Effector memory CD8-positive, alpha-beta T cell (primary cell): ENCODE results near the gene UBE2N.

Experiments
- ATAC-seq: fragments of 150-1000 bp; cut with Tn5 transposase; replicated peaks from 2 replicates; pipeline ENCODE4 v1.10.0; 2021; ENCODE audit warnings: mild to moderate bottlenecking, moderate library complexity
- DNase-seq, 3 experiments: peaks; one replicate each; pipeline ENCODE4 v3.0.0; 2021
- H3K27ac Mint-ChIP-seq, 2 donors: one replicate each; pipeline ENCODE4 v1.8.0; 2022; ENCODE audit warnings: mild to moderate bottlenecking in 2 of 2, mixed read lengths in 2 of 2, moderate library complexity in 2 of 2
- H3K27me3 Mint-ChIP-seq, 2 donors: one replicate each; pipeline ENCODE4 v1.8.0; 2022; ENCODE audit warnings: mixed read lengths in 2 of 2
- H3K36me3 Mint-ChIP-seq: one replicate; pipeline ENCODE4 v1.8.0; 2022; ENCODE audit warnings: mild to moderate bottlenecking, moderate library complexity, mixed read lengths; ENCODE audit not compliant: insufficient read depth
- H3K4me1 Mint-ChIP-seq, 2 donors: one replicate each; pipeline ENCODE4 v1.8.0; 2022; ENCODE audit warnings: low read depth in 2 of 2, mixed read lengths in 2 of 2
- H3K4me3 Mint-ChIP-seq, 2 donors: one replicate each; pipeline ENCODE4 v1.8.0; 2022; ENCODE audit warnings: mild to moderate bottlenecking in 2 of 2, mixed read lengths in 2 of 2, moderate library complexity in 2 of 2
- H3K9me3 Mint-ChIP-seq, 2 donors: one replicate each; pipeline ENCODE4 v1.8.0; 2022; ENCODE audit warnings: mixed read lengths in 2 of 2

The UBE2N gene

DNA sequence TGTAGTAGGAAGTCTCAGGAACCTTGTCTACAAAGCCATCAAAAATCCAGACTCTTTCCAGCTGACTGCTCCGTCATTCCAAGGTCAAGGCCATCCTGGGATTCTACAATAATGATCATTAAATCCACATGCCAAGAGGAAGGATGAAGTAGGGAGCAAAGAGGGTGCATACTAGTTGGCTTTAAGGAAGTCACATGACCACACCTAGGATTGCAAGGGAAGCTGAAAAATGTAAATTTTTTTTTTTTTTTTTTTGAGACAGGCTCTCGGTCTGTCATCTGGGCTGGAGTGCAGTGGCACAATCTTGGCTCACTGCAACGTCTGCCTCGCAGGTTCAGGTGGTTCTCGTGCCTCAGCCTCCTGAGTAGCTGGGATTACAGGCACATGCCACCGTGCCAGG is 18.3 kb upstream of the UBE2N start:
- no peak for ATAC-seq

DNA sequence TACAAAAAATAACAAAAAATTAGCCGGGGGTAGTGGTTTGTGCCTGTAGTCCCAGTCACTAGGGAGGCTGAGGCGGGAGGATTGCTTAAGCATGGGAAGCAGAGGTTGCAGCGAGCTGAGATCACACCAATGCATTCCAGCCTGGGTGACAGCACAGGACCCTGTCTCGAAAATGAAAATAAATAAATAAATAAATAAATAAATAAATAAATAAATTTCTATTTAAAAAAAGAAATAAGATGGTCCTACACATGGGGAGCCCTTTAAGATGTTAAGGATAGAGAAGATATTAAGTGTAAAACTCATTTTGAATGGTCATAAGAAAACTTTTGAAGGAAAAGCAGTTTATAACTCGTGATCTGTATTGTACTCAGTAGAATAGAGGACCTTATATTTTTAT is 17.4 kb upstream of the UBE2N start:
- no peak for ATAC-seq
- Mint-ChIP-seq H3K36me3 (no peaks in the 10 kb centered on the region), H3K4me3 (no peak overlapping the region), H3K27ac (no peak overlapping the region), H3K9me3 (no peaks in the 10 kb centered on the region), H3K4me1 (no peaks in the 10 kb centered on the region), H3K27me3 (peaks cover 4 to 5% of the 10 kb centered on the region in 2 donors)
- DNase-seq = no peak

More for the DNA sequence above, 18.3 kb upstream of the UBE2N start:
- H3K36me3 Mint-ChIP-seq = no peaks in the 10 kb centered on the region
- no peaks in the 10 kb centered on the region for H3K9me3 Mint-ChIP-seq
- no peaks in the 10 kb centered on the region for H3K27me3 Mint-ChIP-seq
- no peak for DNase-seq
- H3K27ac Mint-ChIP-seq = no peak overlapping the region
- H3K4me3 Mint-ChIP-seq = no peak overlapping the region
- no peaks in the 10 kb centered on the region for H3K4me1 Mint-ChIP-seq

- ATAC-seq (no peak), DNase-seq (no peak)
- no peaks in the 10 kb centered on the region for H3K4me1 Mint-ChIP-seq
- no peak overlapping the region for H3K27ac Mint-ChIP-seq
- H3K27me3 Mint-ChIP-seq = peaks cover 8 to 14% of the 10 kb centered on the region in 2 donors
- H3K4me3 Mint-ChIP-seq = no peak overlapping the region
- H3K36me3 Mint-ChIP-seq = no peaks in the 10 kb centered on the region
- H3K9me3 Mint-ChIP-seq = no peaks in the 10 kb centered on the region
These were observed 14.3 kb upstream of the UBE2N start for GRCh38 chr12:93456077-93456476.

- DNase-seq = no peak
- Mint-ChIP-seq H3K27ac (no peak overlapping the region), H3K4me3 (no peak overlapping the region), H3K4me1 (no peaks in the 10 kb centered on the region), H3K9me3 (no peaks in the 10 kb centered on the region), H3K36me3 (no peaks in the 10 kb centered on the region), H3K27me3 (peaks cover 8 to 20% of the 10 kb centered on the region in 2 donors)
- no peak for ATAC-seq
These were observed 11.9 kb upstream of the UBE2N start for GRCh38 chr12:93453633-93454032.

- DNase-seq (no peak), ATAC-seq (no peak)
- Mint-ChIP-seq H3K4me1 (no peaks in the 10 kb centered on the region), H3K27me3 (peaks cover 8 to 20% of the 10 kb centered on the region in 2 donors), H3K4me3 (no peak overlapping the region), H3K36me3 (no peaks in the 10 kb centered on the region), H3K9me3 (no peaks in the 10 kb centered on the region), H3K27ac (no peak overlapping the region)
These were observed 9.8 kb upstream of the UBE2N start for GRCh38 chr12:93451423-93452158.

GRCh38 chr12:93449277-93449676 is 7.5 kb upstream of the UBE2N start:
- H3K4me1 Mint-ChIP-seq = no peaks in the 10 kb centered on the region
- peaks cover 5 to 18% of the 10 kb centered on the region in 2 donors for H3K27me3 Mint-ChIP-seq
- no peak overlapping the region for H3K27ac Mint-ChIP-seq
- DNase-seq (no peak), ATAC-seq (no peak)
- H3K9me3 Mint-ChIP-seq = no peaks in the 10 kb centered on the region
- no peak overlapping the region for H3K4me3 Mint-ChIP-seq
- H3K36me3 Mint-ChIP-seq = no peaks in the 10 kb centered on the region

DNA sequence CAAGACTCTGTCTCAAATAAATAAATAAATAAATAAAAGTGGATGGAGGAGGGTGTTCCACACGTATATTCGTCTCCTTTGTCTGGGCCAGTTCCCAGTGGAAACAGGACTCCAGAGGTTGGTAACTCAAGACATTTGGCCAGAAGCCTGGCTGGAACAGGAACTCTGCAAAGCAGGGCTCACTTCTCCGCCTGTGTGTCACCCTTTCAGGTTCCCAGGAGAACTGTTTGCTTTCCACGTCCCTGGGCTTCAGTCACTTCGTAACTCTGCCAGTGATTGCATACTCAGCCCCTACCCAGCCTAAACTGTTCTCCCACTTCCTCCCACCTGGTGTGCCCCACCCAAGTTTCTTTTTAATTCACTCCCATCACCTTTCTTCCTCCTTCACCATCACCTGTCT is 7.0 kb upstream of the UBE2N start:
- H3K4me3 Mint-ChIP-seq = no peak overlapping the region
- no peaks in the 10 kb centered on the region for H3K36me3 Mint-ChIP-seq
- ATAC-seq (no peak), DNase-seq (no peak)
- no peak overlapping the region for H3K27ac Mint-ChIP-seq
- peaks cover 0 to 13% of the 10 kb centered on the region in 2 donors for H3K27me3 Mint-ChIP-seq
- no peaks in the 10 kb centered on the region for H3K4me1 Mint-ChIP-seq
- no peaks in the 10 kb centered on the region for H3K9me3 Mint-ChIP-seq

- DNase-seq = no peak
- Mint-ChIP-seq H3K4me3 (no peak overlapping the region), H3K36me3 (no peaks in the 10 kb centered on the region), H3K27ac (no peak overlapping the region), H3K9me3 (no peaks in the 10 kb centered on the region), H3K4me1 (peaks cover 2% of the 10 kb centered on the region in 2 donors), H3K27me3 (peaks cover 0 to 10% of the 10 kb centered on the region in 2 donors)
- no peak for ATAC-seq
These were observed 6.0 kb upstream of the UBE2N start for GRCh38 chr12:93447555-93448290.

- H3K27me3 Mint-ChIP-seq = no peaks in the 10 kb centered on the region
- H3K4me1 Mint-ChIP-seq = peaks cover 24 to 30% of the 10 kb centered on the region in 2 donors
- peak overlapping the region in 1 of 2 donors; percentile 96 for H3K27ac Mint-ChIP-seq
- peaks cover 14% of the 10 kb centered on the region for H3K36me3 Mint-ChIP-seq
- ATAC-seq (no peak), DNase-seq (no peak)
- H3K4me3 Mint-ChIP-seq = no peak overlapping the region
- no peaks in the 10 kb centered on the region for H3K9me3 Mint-ChIP-seq
These were observed 1.8 kb upstream of the UBE2N start for GRCh38 chr12:93443576-93443975.

DNA sequence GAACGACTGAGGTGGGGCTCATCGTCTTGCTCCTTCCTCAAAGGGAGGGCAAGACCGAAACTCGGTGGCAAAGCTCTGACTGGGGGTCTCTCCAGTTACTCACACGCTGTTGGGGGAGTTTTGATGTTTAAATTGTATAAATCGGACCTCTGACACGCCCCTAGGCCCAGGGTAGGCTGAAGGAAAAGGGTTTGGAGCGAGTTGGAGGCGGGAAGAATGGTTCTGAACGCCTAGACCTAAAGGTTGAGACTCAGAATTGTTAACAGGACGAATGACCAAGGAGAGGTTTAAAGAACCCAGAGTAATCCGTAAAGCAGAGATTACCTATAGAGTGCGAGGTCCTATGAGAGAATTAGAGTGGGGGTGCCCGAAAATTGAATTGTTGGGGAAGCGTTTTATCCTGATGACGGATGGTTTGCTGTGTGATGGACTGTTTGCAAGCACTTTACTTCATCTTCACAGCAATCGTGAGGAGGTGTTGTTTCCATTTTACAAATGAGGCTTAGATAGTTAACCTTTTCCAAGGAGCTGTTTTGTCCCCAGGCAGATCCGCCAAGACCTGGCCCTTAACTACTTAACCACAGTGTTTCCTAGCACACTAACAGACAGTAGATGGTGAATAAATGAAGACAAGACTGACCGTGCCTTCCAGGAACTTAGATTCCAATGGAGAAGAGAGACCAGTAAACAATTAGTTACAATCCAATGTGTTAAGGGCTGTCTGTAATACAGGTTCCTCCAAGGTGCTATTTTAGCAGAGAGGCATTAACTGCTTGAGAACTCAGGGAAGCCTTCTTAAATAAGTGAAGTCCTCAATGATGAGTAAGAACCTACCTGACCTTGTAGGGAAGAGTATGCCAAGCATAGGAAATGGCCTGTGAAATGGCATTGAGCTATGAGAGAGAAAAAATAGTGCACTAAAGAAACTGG is 929 bp upstream of the UBE2N start:
- Mint-ChIP-seq H3K36me3 (peaks cover 14% of the 10 kb centered on the region), H3K27ac (peak overlapping the region; percentile 96), H3K4me1 (peaks cover 33 to 39% of the 10 kb centered on the region in 2 donors), H3K27me3 (no peaks in the 10 kb centered on the region), H3K9me3 (no peaks in the 10 kb centered on the region), H3K4me3 (peak overlapping the region; percentile 93 to 98)
- DNase-seq = no peak
- no peak for ATAC-seq

DNA sequence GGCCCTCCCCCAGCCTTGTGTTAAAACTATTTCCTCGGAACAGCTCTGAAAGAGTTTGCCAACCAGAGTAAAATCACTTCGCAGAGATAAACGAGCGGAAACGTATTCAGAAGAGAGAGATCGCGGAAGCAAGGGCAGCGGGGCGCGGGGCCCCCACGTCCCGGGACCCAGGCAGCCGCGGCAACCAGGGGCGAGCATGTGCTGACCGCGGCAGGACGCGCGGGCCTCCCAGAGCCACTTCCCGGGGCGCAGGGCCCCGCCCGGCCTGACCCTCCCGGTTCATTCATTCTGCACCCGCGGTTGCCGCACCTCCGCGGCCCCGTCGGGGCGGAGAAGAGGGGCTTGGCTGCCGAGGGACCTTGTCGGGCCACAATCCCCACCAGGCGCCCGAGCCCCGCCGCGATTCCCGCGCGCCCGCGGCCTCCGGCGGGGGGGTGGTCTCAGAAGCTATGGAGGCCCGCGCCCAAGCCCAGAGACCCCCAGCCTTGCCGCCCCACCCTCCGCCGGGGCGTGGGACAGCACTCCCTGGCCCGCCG is 598 bp downstream of the UBE2N start:
- Mint-ChIP-seq H3K36me3 (peaks cover 16% of the 10 kb centered on the region), H3K27me3 (no peaks in the 10 kb centered on the region), H3K9me3 (no peaks in the 10 kb centered on the region), H3K4me3 (peak overlapping the region; percentile 95 to 98), H3K27ac (peak overlapping the region; percentile 96 to 97), H3K4me1 (peaks cover 46 to 53% of the 10 kb centered on the region in 2 donors)
- ATAC-seq (peak; percentile 4), DNase-seq (peak; percentile 9 to 21 (median 20))

- Mint-ChIP-seq H3K4me3 (peak overlapping the region; percentile 95 to 98), H3K4me1 (peaks cover 48 to 58% of the 10 kb centered on the region in 2 donors), H3K27ac (peak overlapping the region; percentile 96 to 97), H3K36me3 (peaks cover 16% of the 10 kb centered on the region), H3K27me3 (no peaks in the 10 kb centered on the region), H3K9me3 (no peaks in the 10 kb centered on the region)
- no peak for DNase-seq
- no peak for ATAC-seq
These were observed 1.5 kb downstream of the UBE2N start for GRCh38 chr12:93440043-93440835.
